Neuronal stem cell (in vitro differentiated cells): ENCODE measurements around the gene CLCN6. TPM values are rescaled to one million over a fixed set of nuclear protein-coding genes. Genes with fewer than 3 reads are reported as not detected.

Experiments used
- DNase-seq: peaks from one replicate; pipeline ENCODE4 v3.0.0-alpha.2; 2013; ENCODE audit warnings: low spot score
- H2AFZ ChIP-seq: one replicate; pipeline ENCODE4 v1.6.1; 2013; ENCODE audit warnings: mild to moderate bottlenecking, low read length, inconsistent platforms
- H2AK5ac ChIP-seq: 2 replicates; pipeline ENCODE4 v1.6.1; 2013; ENCODE audit warnings: low read depth, mild to moderate bottlenecking, inconsistent platforms, low read length, moderate library complexity, mixed read lengths
- H2BK120ac ChIP-seq: 2 replicates; pipeline ENCODE4 v1.6.1; 2013; ENCODE audit warnings: low read depth, mild to moderate bottlenecking, inconsistent platforms, low read length, moderate library complexity, mixed read lengths
- H2BK12ac ChIP-seq: one replicate; pipeline ENCODE4 v1.6.1; 2013; ENCODE audit warnings: low read length, inconsistent platforms
- H2BK15ac ChIP-seq: 2 replicates; pipeline ENCODE4 v1.6.1; 2013; ENCODE audit warnings: mild to moderate bottlenecking, low read length, inconsistent platforms, mixed read lengths
- H2BK5ac ChIP-seq: one replicate; pipeline ENCODE4 v1.6.1; 2013; ENCODE audit warnings: inconsistent platforms, mild to moderate bottlenecking, low read length, moderate library complexity
- H3K14ac ChIP-seq: one replicate; pipeline ENCODE4 v1.6.1; 2013; ENCODE audit warnings: low read length, inconsistent platforms
- H3K18ac ChIP-seq: 2 replicates; pipeline ENCODE4 v1.6.1; 2013; ENCODE audit warnings: low read length, inconsistent platforms
- H3K23ac ChIP-seq: 2 replicates; pipeline ENCODE4 v1.6.1; 2013; ENCODE audit warnings: low read depth, mild to moderate bottlenecking, mixed read lengths, low read length, inconsistent platforms; ENCODE audit not compliant: poor library complexity
- H3K27ac ChIP-seq: replicated peaks from 3 replicates; pipeline ENCODE4 v1.5.1; 2013; ENCODE audit warnings: low read length, inconsistent platforms
- H3K27me3 ChIP-seq, 3 experiments: 2 replicates each; pipeline ENCODE4 v1.6.1; 2013; ENCODE audit warnings: low read length in 3 of 3, mild to moderate bottlenecking in 2 of 3, inconsistent platforms in 1 of 3, low read depth in 1 of 3, mixed read lengths in 1 of 3, moderate library complexity in 1 of 3; ENCODE audit not compliant: control insufficient read depth in 3 of 3, insufficient read depth in 3 of 3
- H3K36me3 ChIP-seq, 2 donors: replicated peaks in 1 of 2; 2 replicates each; pipeline ENCODE4 v1.6.1; 2013; ENCODE audit warnings: low read length in 2 of 2; ENCODE audit not compliant: control insufficient read depth in 2 of 2, insufficient read depth in 2 of 2
- H3K4ac ChIP-seq: 2 replicates; pipeline ENCODE4 v1.6.1; 2013; ENCODE audit warnings: inconsistent platforms, mild to moderate bottlenecking, low read length, moderate library complexity
- H3K4me1 ChIP-seq, 2 donors: 1 replicate in 1 of 2; 2 replicates in 1 of 2; pipeline ENCODE4 v1.6.1; 2013; ENCODE audit warnings: low read length in 2 of 2, low read depth in 1 of 2; ENCODE audit not compliant: control insufficient read depth in 2 of 2, insufficient read depth in 1 of 2
- H3K4me2 ChIP-seq: one replicate; pipeline ENCODE4 v1.6.1; 2013; ENCODE audit warnings: mild to moderate bottlenecking, low read length, inconsistent platforms; ENCODE audit not compliant: insufficient read depth, poor library complexity, severe bottlenecking
- H3K4me3 ChIP-seq, 2 donors: 2 replicates each; pipeline ENCODE4 v1.5.1; 2013; ENCODE audit warnings: low read length in 2 of 2, mild to moderate bottlenecking in 2 of 2, inconsistent platforms in 1 of 2, moderate library complexity in 1 of 2
- H3K79me1 ChIP-seq: one replicate; pipeline ENCODE4 v1.6.1; 2013; ENCODE audit warnings: low read depth, mild to moderate bottlenecking, inconsistent platforms, low read length, moderate library complexity
- H3K9ac ChIP-seq: one replicate; pipeline ENCODE4 v1.6.1; 2013; ENCODE audit warnings: mild to moderate bottlenecking, low read depth, low read length, inconsistent platforms; ENCODE audit not compliant: poor library complexity
- H3K9me3 ChIP-seq, 2 donors: replicated peaks in 1 of 2; 2 replicates each; pipeline versions ENCODE3 to v1.6.1; 2013; ENCODE audit warnings: low read length in 2 of 2, mild to moderate bottlenecking in 2 of 2, inconsistent platforms in 1 of 2, low read depth in 1 of 2, mixed read lengths in 1 of 2, moderate library complexity in 1 of 2; ENCODE audit not compliant: control insufficient read depth in 2 of 2, insufficient read depth in 1 of 2
- H4K8ac ChIP-seq: one replicate; pipeline ENCODE4 v1.6.1; 2013; ENCODE audit warnings: low read depth, mild to moderate bottlenecking, inconsistent platforms, low read length, moderate library complexity
- H4K91ac ChIP-seq: one replicate; pipeline ENCODE4 v1.6.1; 2013; ENCODE audit warnings: low read length, low read depth, mild to moderate bottlenecking, inconsistent platforms; ENCODE audit not compliant: poor library complexity
- WGBS, 2 donors: extraction: QIAGEN DNeasy Blood & Tissue Kit; methylation state at CpG; one replicate each; pipeline ENCODE4 v1.1.7; 2013; ENCODE audit warnings: missing lambda C conversion rate in 2 of 2, mixed read lengths in 1 of 2; ENCODE audit not compliant: insufficient read length in 2 of 2, insufficient replicate concordance in 1 of 2; ENCODE audit errors: extremely low coverage in 2 of 2; 5-methylcytosine and 5-hydroxymethylcytosine counted together
- polyA plus RNA-seq, 2 experiments: library from polyadenylated mRNA; stranded (reverse); fragments of 200-250 nt; gene quantifications; one replicate each; pipeline ENCODE4 v1.2.3, GENCODE V29; 2013

CLCN6 gene
- polyA plus RNA-seq (2013, experiment 1 of 2), result 18.0 TPM
- polyA plus RNA-seq (2013, experiment 2 of 2), result 18.2 TPM

- Histone ChIP-seq H2AK5ac (peak within 1 kb of the TSS; percentile 51), H3K4me3 (peak within 1 kb of the TSS; percentile 75 to 89), H4K91ac (peak within 1 kb of the TSS; percentile 25), H2BK120ac (no peak within 1 kb of the TSS), H3K36me3 (peaks cover 11 to 46% of the 10 kb centered on the region in 2 donors), H3K27me3 (no peaks in the 10 kb centered on the region), H2BK15ac (peak within 1 kb of the TSS; percentile 14), H3K4me2 (peak within 1 kb of the TSS; percentile 92), H2BK12ac (no peak within 1 kb of the TSS), H2AFZ (peak within 1 kb of the TSS; percentile 93), H3K4ac (no peak within 1 kb of the TSS), H3K27ac (peak within 1 kb of the TSS; percentile 87), H3K4me1 (peaks cover 21 to 39% of the 10 kb centered on the region in 2 donors), H4K8ac (no peak within 1 kb of the TSS), H3K23ac (peak within 1 kb of the TSS; percentile 78), H3K9ac (peak within 1 kb of the TSS; percentile 90), H3K14ac (peak within 1 kb of the TSS; percentile 56), H3K18ac (peak within 1 kb of the TSS; percentile 97), H3K9me3 (no peaks in the 10 kb centered on the region), H3K79me1 (peaks cover 5% of the 10 kb centered on the region), H2BK5ac (peak within 1 kb of the TSS; percentile 96)
- no CpG with 5 or more reads among the region's 72 CpGs for WGBS, 2 donors
- DNase-seq, result peak; percentile 99
Measured at GRCh38 chr1:11805422-11806306, at the start of gene CLCN6, which contains the start of gene MTHFR. TSS of gene CLCN6 (plus strand) at chr1:11806191. CDS start at chr1:11806263, 72 bp downstream. TSS of gene MTHFR (minus strand) at chr1:11805964. CDS start at chr1:11803116, 2,848 bp downstream.

GRCh38 chr1:11757047-11757446, 48.9 kb upstream of the CLCN6 start:
- H4K8ac ChIP-seq, result no peak overlapping the region
- DNase-seq, result no peak
- WGBS, 2 donors, result no CpG with 5 or more reads among the region's 1 CpG
- no peak overlapping the region for H2BK12ac ChIP-seq
- no peak overlapping the region for H3K4me2 ChIP-seq
- no peak overlapping the region for H3K4me3 ChIP-seq
- no peak overlapping the region for H3K18ac ChIP-seq
- H2BK120ac ChIP-seq, result no peak overlapping the region
- peaks cover 3% of the 10 kb centered on the region in 2 donors for H3K9me3 ChIP-seq
- H3K27me3 ChIP-seq, result peaks cover 2 to 18% (median 8%) of the 10 kb centered on the region in 3 experiments
- peaks cover 11 to 18% of the 10 kb centered on the region in 2 donors for H3K4me1 ChIP-seq
- no peaks in the 10 kb centered on the region for H3K79me1 ChIP-seq
- H4K91ac ChIP-seq, result no peak overlapping the region
- no peak overlapping the region for H3K23ac ChIP-seq
- no peak overlapping the region for H2BK15ac ChIP-seq
- H3K36me3 ChIP-seq, result no peaks in the 10 kb centered on the region
- H3K27ac ChIP-seq, result no peak overlapping the region
- no peak overlapping the region for H2AK5ac ChIP-seq
- no peak overlapping the region for H3K4ac ChIP-seq
- H2AFZ ChIP-seq, result no peak overlapping the region
- H3K14ac ChIP-seq, result no peak overlapping the region
- no peak overlapping the region for H3K9ac ChIP-seq
- no peak overlapping the region for H2BK5ac ChIP-seq

GRCh38 chr1:11759791-11760190, 46.2 kb upstream of the CLCN6 start:
- H2BK15ac ChIP-seq, result no peak overlapping the region
- no peak overlapping the region for H4K8ac ChIP-seq
- no peak overlapping the region for H3K4me3 ChIP-seq
- H4K91ac ChIP-seq, result no peak overlapping the region
- H3K18ac ChIP-seq, result no peak overlapping the region
- no peak overlapping the region for H3K4me2 ChIP-seq
- no peak overlapping the region for H2AFZ ChIP-seq
- no peaks in the 10 kb centered on the region for H3K36me3 ChIP-seq
- no peak overlapping the region for H3K9ac ChIP-seq
- H3K27me3 ChIP-seq, result peaks cover 2 to 43% (median 8%) of the 10 kb centered on the region in 3 experiments
- H2AK5ac ChIP-seq, result no peak overlapping the region
- DNase-seq, result no peak
- H3K14ac ChIP-seq, result no peak overlapping the region
- H3K4ac ChIP-seq, result no peak overlapping the region
- WGBS, 2 donors, result no CpG with 5 or more reads among the region's 4 CpGs
- no peaks in the 10 kb centered on the region for H3K79me1 ChIP-seq
- H2BK12ac ChIP-seq, result no peak overlapping the region
- no peak overlapping the region for H3K27ac ChIP-seq
- no peak overlapping the region for H2BK5ac ChIP-seq
- H3K9me3 ChIP-seq, result peaks cover 0 to 3% of the 10 kb centered on the region in 2 donors
- no peak overlapping the region for H2BK120ac ChIP-seq
- no peak overlapping the region for H3K23ac ChIP-seq
- H3K4me1 ChIP-seq, result peaks cover 0 to 6% of the 10 kb centered on the region in 2 donors

- peaks cover 2 to 55% (median 8%) of the 10 kb centered on the region in 3 experiments for H3K27me3 ChIP-seq
- H3K27ac ChIP-seq, result no peak overlapping the region
- peaks cover 0 to 3% of the 10 kb centered on the region in 2 donors for H3K9me3 ChIP-seq
- DNase-seq, result no peak
- peak overlapping the region; percentile 91 for H3K18ac ChIP-seq
- no peak overlapping the region for H3K9ac ChIP-seq
- no peak overlapping the region for H4K8ac ChIP-seq
- H3K4me3 ChIP-seq, result no peak overlapping the region
- peak overlapping the region; percentile 63 for H3K14ac ChIP-seq
- peak overlapping the region; percentile 81 for H3K23ac ChIP-seq
- H2AFZ ChIP-seq, result no peak overlapping the region
- no peak overlapping the region for H3K4me2 ChIP-seq
- H2BK12ac ChIP-seq, result peak overlapping the region; percentile 94
- peak overlapping the region; percentile 91 for H2BK15ac ChIP-seq
- H3K4me1 ChIP-seq, result peaks cover 0 to 6% of the 10 kb centered on the region in 2 donors
- H4K91ac ChIP-seq, result peak overlapping the region; percentile 43
- H2BK120ac ChIP-seq, result no peak overlapping the region
- WGBS, 2 donors, result no CpG with 5 or more reads among the region's 6 CpGs
- H2BK5ac ChIP-seq, result no peak overlapping the region
- peak overlapping the region; percentile 71 for H2AK5ac ChIP-seq
- no peaks in the 10 kb centered on the region for H3K79me1 ChIP-seq
- H3K4ac ChIP-seq, result peak overlapping the region; percentile 27
- H3K36me3 ChIP-seq, result no peaks in the 10 kb centered on the region
Measured at GRCh38 chr1:11761285-11761684, 44.7 kb upstream of the CLCN6 start.
